K562 (cell line): ENCODE results near the gene TAS2R42. TPM values are rescaled to one million over a fixed set of nuclear protein-coding genes. Genes with fewer than 3 reads are reported as not detected.

Experiments used
- ATAC-seq: fragments of 200-7000 bp; cut with Tn5 transposase; 3 replicates; pipeline ENCODE4 v1.9.1; 2020; ENCODE audit warnings: moderate library complexity
- BruUV-seq: library from RNA; stranded (reverse); fragments of 400-500 nt; replicated peaks from 2 replicates; lab custom pipeline; 2021; lab: Mats Ljungman, UMichigan
- CTCF ChIA-PET: fragments of 300-600 bp; formaldehyde crosslinking; extraction: SDS; loops from one replicate; lab custom pipeline; 2021; ENCODE audit warnings: low intra/inter-chr PET ratio; lab: Yijun Ruan, JAX
- POLR2A ChIA-PET: fragments of 300-600, 350-650 bp; sonication (Branson Sonifier 250); formaldehyde crosslinking; extraction: SDS; loops from one replicate; lab custom pipeline; 2021; ENCODE audit warnings: antibody characterized with exemption, inconsistent platforms; lab: Yijun Ruan, JAX
- DNase-seq, 4 experiments: peaks; one replicate each; pipeline versions ENCODE4 v3.0.0 to v3.0.0-alpha.2; 2011 to 2018; ENCODE audit warnings: low spot score in 3 of 4, mixed read lengths in 3 of 4; ENCODE audit errors: extremely low read depth in 1 of 4
- FAIRE-seq: peaks from 2 replicates; lab custom pipeline; 2011; peaks lifted over from hg19 to GRCh38; lab: Jason Lieb, UNC
- H2AFZ ChIP-seq: 2 replicates; pipeline ENCODE4 v1.6.0; 2011; ENCODE audit warnings: low read depth, low read length, control low read depth, inconsistent platforms
- H3K27ac ChIP-seq: fragments of 200-600 bp; 3 replicates; pipeline ENCODE4 v1.8.0; 2011; ENCODE audit warnings: low read depth, mild to moderate bottlenecking, control low read depth, inconsistent platforms, low read length, moderate library complexity, mixed read lengths; ENCODE audit errors: extremely low read depth
- H3K27me3 ChIP-seq, 2 experiments: fragments of 300-600 bp in 1 of 2; 2 replicates in 1 of 2; 3 replicates in 1 of 2; pipeline versions ENCODE4 v1.6.0 to v1.8.0; 2011; ENCODE audit warnings: inconsistent platforms in 2 of 2, low read length in 2 of 2, mild to moderate bottlenecking in 1 of 2, mixed read lengths in 1 of 2, moderate library complexity in 1 of 2; ENCODE audit not compliant: control insufficient read depth in 2 of 2, insufficient read depth in 2 of 2
- H3K36me3 ChIP-seq: fragments of 300-600 bp; 3 replicates; pipeline ENCODE4 v1.8.0; 2011; ENCODE audit warnings: mild to moderate bottlenecking, low read length, inconsistent platforms; ENCODE audit not compliant: control insufficient read depth, insufficient read depth
- H3K4me1 ChIP-seq, 2 experiments: fragments of 200-600 bp in 1 of 2; replicated peaks in 1 of 2; 2 replicates in 1 of 2; 3 replicates in 1 of 2; pipeline versions ENCODE4 v1.5.1 to v1.8.0; 2011; ENCODE audit warnings: inconsistent platforms in 2 of 2, low read length in 2 of 2, mild to moderate bottlenecking in 1 of 2, mixed read lengths in 1 of 2, moderate library complexity in 1 of 2; ENCODE audit not compliant: control insufficient read depth in 2 of 2, insufficient read depth in 2 of 2
- H3K4me2 ChIP-seq: 2 replicates; pipeline ENCODE4 v1.6.1; 2011; ENCODE audit warnings: low read length, control low read depth, inconsistent platforms, mixed read lengths; ENCODE audit not compliant: insufficient read depth
- H3K4me3 ChIP-seq: fragments of 200-600 bp; sonication (generic), shearing (Covaris generic); 2 replicates; pipeline ENCODE4 v1.5.1; 2016; ENCODE audit warnings: control low read depth, inconsistent platforms
- H3K79me2 ChIP-seq: fragments of 200-600 bp; 3 replicates; pipeline ENCODE4 v1.8.0; 2011; ENCODE audit warnings: low read length, inconsistent platforms; ENCODE audit not compliant: control insufficient read depth, insufficient read depth
- H3K9ac ChIP-seq, 2 experiments: 2 replicates each; pipeline versions ENCODE4 v1.6.0 to v1.6.1; 2011; ENCODE audit warnings: low read depth in 2 of 2, low read length in 2 of 2, control low read depth in 1 of 2, inconsistent platforms in 1 of 2, mild to moderate bottlenecking in 1 of 2, mixed read lengths in 1 of 2; ENCODE audit not compliant: insufficient read depth in 1 of 2
- H3K9me1 ChIP-seq: one replicate; pipeline ENCODE4 v1.6.0; 2011; ENCODE audit warnings: inconsistent platforms, mild to moderate bottlenecking, low read length, moderate library complexity; ENCODE audit not compliant: control insufficient read depth, insufficient read depth
- H3K9me3 ChIP-seq: replicated peaks from 2 replicates; pipeline ENCODE4 v1.5.1; 2011; ENCODE audit warnings: low read depth, low read length, inconsistent platforms; ENCODE audit not compliant: control insufficient read depth, insufficient read depth
- H4K20me1 ChIP-seq: replicated peaks from 2 replicates; pipeline ENCODE4 v1.6.1; 2011; ENCODE audit warnings: low read length, inconsistent platforms, mixed read lengths; ENCODE audit not compliant: control insufficient read depth, insufficient read depth
- CBFA2T2 ChIP-seq: fragments of 450-650 bp; conservative IDR thresholded peaks from 2 replicates; pipeline ENCODE4 v1.6.1; 2017; ENCODE audit warnings: mild to moderate bottlenecking
- DNMT1 ChIP-seq: fragments of 450-650 bp; IDR thresholded peaks from 2 replicates; pipeline ENCODE4 v1.6.1; 2016; ENCODE audit warnings: antibody characterized with exemption, mild to moderate bottlenecking
- EP300 ChIP-seq: IDR thresholded peaks from 2 replicates; pipeline ENCODE4 v1.6.1; 2012; ENCODE audit warnings: low read length, improper control_type of control experiment
- FIP1L1 ChIP-seq: fragments of 200-400 bp; formaldehyde crosslinking; IDR thresholded peaks from 2 replicates; pipeline ENCODE4 v1.6.1; 2018; ENCODE audit warnings: mild to moderate bottlenecking, low read depth, low read length; ENCODE audit not compliant: poor library complexity, severe bottlenecking
- HNRNPL ChIP-seq: fragments of 200-400 bp; formaldehyde crosslinking; IDR thresholded peaks from 2 replicates; pipeline ENCODE4 v1.6.1; 2017; ENCODE audit warnings: low read depth, mild to moderate bottlenecking, low read length
- MEF2D ChIP-seq: conservative IDR thresholded peaks from 2 replicates; pipeline ENCODE4 v1.6.1; 2016; ENCODE audit warnings: low read depth, missing genetic modification characterization, missing compliant biosample characterization
- NFYB ChIP-seq: IDR thresholded peaks from 2 replicates; pipeline ENCODE4 v1.6.1; 2011; ENCODE audit warnings: mild to moderate bottlenecking, moderate library complexity; ENCODE audit not compliant: insufficient read length; ENCODE audit errors: extremely low read depth
- PHB ChIP-seq: fragments of 250-450 bp; sonication (Bioruptor Pico); IDR thresholded peaks from 2 replicates; pipeline ENCODE4 v1.5.0; 2021
- SIRT6 ChIP-seq: IDR thresholded peaks from one replicate; pipeline ENCODE4 v1.6.1; 2012; ENCODE audit warnings: low read depth, mild to moderate bottlenecking, control low read depth, inconsistent platforms, low read length, moderate library complexity
- SNIP1 ChIP-seq: fragments of 450-650 bp; IDR thresholded peaks from 2 replicates; pipeline ENCODE4 v1.7.1; 2017; ENCODE audit warnings: low read depth, mild to moderate bottlenecking
- STAG1 ChIP-seq: sonication (generic); formaldehyde crosslinking; IDR thresholded peaks from 2 replicates; pipeline ENCODE4 v1.5.0; 2020; ENCODE audit warnings: missing genetic modification reagents, borderline replicate concordance
- TAF1 ChIP-seq: IDR thresholded peaks from 2 replicates; pipeline ENCODE4 v1.6.1; 2011; ENCODE audit warnings: mild to moderate bottlenecking, low read length, moderate library complexity; ENCODE audit not compliant: insufficient read depth, control insufficient read depth, severe bottlenecking; ENCODE audit errors: extremely low read depth
- THRAP3 ChIP-seq: fragments of 450-650 bp; IDR thresholded peaks from 2 replicates; pipeline ENCODE4 v1.6.1; 2016; ENCODE audit warnings: mild to moderate bottlenecking, inconsistent platforms, borderline replicate concordance
- TOE1 ChIP-seq, 2 experiments: fragments of 450-650 bp in 1 of 2; sonication (generic) in 1 of 2; formaldehyde crosslinking in 1 of 2; IDR thresholded peaks; 2 replicates each; pipeline versions ENCODE4 v1.7.1 to v1.8.0; 2016 to 2022; ENCODE audit warnings: borderline replicate concordance in 2 of 2, mild to moderate bottlenecking in 2 of 2, antibody characterized with exemption in 1 of 2, inconsistent platforms in 1 of 2, low read depth in 1 of 2, missing genetic modification reagents in 1 of 2, moderate library complexity in 1 of 2
- ZNF354B ChIP-seq: fragments of 250-450 bp; sonication (Bioruptor Pico); IDR thresholded peaks from 2 replicates; pipeline ENCODE4 v1.4.0; 2020
- ZNF75A ChIP-seq: fragments of 450-650 bp; formaldehyde crosslinking; IDR thresholded peaks from 2 replicates; pipeline ENCODE4 v1.4.0; 2020; ENCODE audit warnings: mild to moderate bottlenecking
- WGBS: fragments of 100-300 bp; shearing (Covaris generic); methylation state at CpG from one replicate; pipeline ENCODE4 v1.1.6; 2016; ENCODE audit warnings: low coverage, mixed read lengths; ENCODE audit not compliant: insufficient coverage; ENCODE audit errors: missing lambda C conversion rate; 5-methylcytosine and 5-hydroxymethylcytosine counted together
- in situ Hi-C: fragments of 300-500 bp; cut with MboI; formaldehyde crosslinking; loops from 4 replicates; pipeline ENCODE4 v1.15.0; 2018; ENCODE audit warnings: inconsistent platforms, mixed read lengths
- intact Hi-C: fragments of 100-400 bp; cut with micrococcal nuclease; formaldehyde crosslinking; loops from 2 replicates; pipeline ENCODE4 v1.14.2; 2022
- polyA plus RNA-seq, 8 experiments: library from polyadenylated mRNA; depleted of rRNA in 4 of 8; stranded (reverse) in 5 of 8; unstranded in 3 of 8; fragments of >200 nt; fragmentation: Nextera tagmentation in 2 of 8; fragmentation: Illumina TruSeq in 1 of 8; extraction: Ambion mirVana in 2 of 8; extraction: Trizol in 1 of 8; gene quantifications; 2 replicates each; pipeline versions ENCODE4 v1.2.1 to v1.2.3, GENCODE V29; 2011 to 2014; ENCODE audit warnings: inconsistent platforms in 1 of 8, missing spikeins in 1 of 8
- total RNA-seq, 7 experiments: library from RNA; depleted of rRNA in 6 of 7; stranded (reverse); fragments of >200 nt in 6 of 7; fragmentation: Illumina TruSeq in 2 of 7; extraction: Trizol in 2 of 7; gene quantifications; 2 replicates each; pipeline versions ENCODE4 v1.2.1 to v1.2.3, GENCODE V29; 2011 to 2021; ENCODE audit warnings: low replicate concordance in 1 of 7
- TF ChIP-seq, protein P1 (sequence below): fragments of 450-650 bp; formaldehyde crosslinking; IDR thresholded peaks from 2 replicates; pipeline ENCODE4 v1.4.0; 2020; ENCODE audit warnings: mild to moderate bottlenecking, mixed read lengths
- TF ChIP-seq, protein P2 (sequence below): fragments of 450-650 bp; IDR thresholded peaks from 2 replicates; pipeline ENCODE4 v1.6.1; 2014; ENCODE audit warnings: low read depth, mild to moderate bottlenecking, moderate library complexity, borderline replicate concordance
- TF ChIP-seq, protein P3 (sequence below): IDR thresholded peaks from 2 replicates; pipeline ENCODE4 v1.6.1; 2011; ENCODE audit warnings: borderline replicate concordance, low read depth, mild to moderate bottlenecking, moderate library complexity, low read length; ENCODE audit not compliant: insufficient read depth, poor library complexity, severe bottlenecking

The TAS2R42 gene
- total and polyA plus RNA-seq, 9 of the 15 experiments (the other 6 are each of a cell fraction or from before 2014, with no cell fraction given): not detected

- H3K79me2 ChIP-seq: peaks cover 57% of the 10 kb centered on the region
- no peak for ATAC-seq
- no peaks in the 10 kb centered on the region for H4K20me1 ChIP-seq
- in situ Hi-C loops: no loop called here
- ChIA-PET CTCF (no interaction called here), POLR2A (no interaction called here)
- no peak overlapping the region for H3K4me3 ChIP-seq
- DNase-seq: no peak
- BruUV-seq: no TSS peak
- intact Hi-C loops: no loop called here
- peaks cover 4% of the 10 kb centered on the region; the same call in 2 of the 3 replicates for H3K36me3 ChIP-seq
- TF ChIP-seq SNIP1 (no peak), PHB (CRISPR knock-in tag) (no peak), EP300 (no peak), THRAP3 (no peak), ZNF354B (CRISPR knock-in tag) (no peak), NFYB (no peak), STAG1 (no peak), HNRNPL (no peak), TOE1 (IDR thresholded peaks at IDR 0.05; ENCODE audit: borderline replicate concordance) (no peak), TOE1 (CRISPR knock-in tag; IDR thresholded peaks at IDR 0.05; ENCODE audit: borderline replicate concordance, low read depth) (no peak), CBFA2T2 (no peak), TAF1 (no peak), DNMT1 (no peak), MEF2D (no peak), ZNF75A (CRISPR knock-in tag) (no peak), SIRT6 (no peak), FIP1L1 (no peak)
- TF ChIP-seq, protein P1, sequence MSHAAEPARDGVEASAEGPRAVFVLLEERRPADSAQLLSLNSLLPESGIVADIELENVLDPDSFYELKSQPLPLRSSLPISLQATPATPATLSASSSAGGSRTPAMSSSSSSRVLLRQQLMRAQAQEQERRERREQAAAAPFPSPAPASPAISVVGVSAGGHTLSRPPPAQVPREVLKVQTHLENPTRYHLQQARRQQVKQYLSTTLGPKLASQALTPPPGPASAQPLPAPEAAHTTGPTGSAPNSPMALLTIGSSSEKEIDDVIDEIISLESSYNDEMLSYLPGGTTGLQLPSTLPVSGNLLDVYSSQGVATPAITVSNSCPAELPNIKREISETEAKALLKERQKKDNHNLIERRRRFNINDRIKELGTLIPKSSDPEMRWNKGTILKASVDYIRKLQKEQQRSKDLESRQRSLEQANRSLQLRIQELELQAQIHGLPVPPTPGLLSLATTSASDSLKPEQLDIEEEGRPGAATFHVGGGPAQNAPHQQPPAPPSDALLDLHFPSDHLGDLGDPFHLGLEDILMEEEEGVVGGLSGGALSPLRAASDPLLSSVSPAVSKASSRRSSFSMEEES (CRISPR knock-in tag): no peak
- TF ChIP-seq, protein P2, sequence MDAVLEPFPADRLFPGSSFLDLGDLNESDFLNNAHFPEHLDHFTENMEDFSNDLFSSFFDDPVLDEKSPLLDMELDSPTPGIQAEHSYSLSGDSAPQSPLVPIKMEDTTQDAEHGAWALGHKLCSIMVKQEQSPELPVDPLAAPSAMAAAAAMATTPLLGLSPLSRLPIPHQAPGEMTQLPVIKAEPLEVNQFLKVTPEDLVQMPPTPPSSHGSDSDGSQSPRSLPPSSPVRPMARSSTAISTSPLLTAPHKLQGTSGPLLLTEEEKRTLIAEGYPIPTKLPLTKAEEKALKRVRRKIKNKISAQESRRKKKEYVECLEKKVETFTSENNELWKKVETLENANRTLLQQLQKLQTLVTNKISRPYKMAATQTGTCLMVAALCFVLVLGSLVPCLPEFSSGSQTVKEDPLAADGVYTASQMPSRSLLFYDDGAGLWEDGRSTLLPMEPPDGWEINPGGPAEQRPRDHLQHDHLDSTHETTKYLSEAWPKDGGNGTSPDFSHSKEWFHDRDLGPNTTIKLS: no peak
- TF ChIP-seq, protein P3, sequence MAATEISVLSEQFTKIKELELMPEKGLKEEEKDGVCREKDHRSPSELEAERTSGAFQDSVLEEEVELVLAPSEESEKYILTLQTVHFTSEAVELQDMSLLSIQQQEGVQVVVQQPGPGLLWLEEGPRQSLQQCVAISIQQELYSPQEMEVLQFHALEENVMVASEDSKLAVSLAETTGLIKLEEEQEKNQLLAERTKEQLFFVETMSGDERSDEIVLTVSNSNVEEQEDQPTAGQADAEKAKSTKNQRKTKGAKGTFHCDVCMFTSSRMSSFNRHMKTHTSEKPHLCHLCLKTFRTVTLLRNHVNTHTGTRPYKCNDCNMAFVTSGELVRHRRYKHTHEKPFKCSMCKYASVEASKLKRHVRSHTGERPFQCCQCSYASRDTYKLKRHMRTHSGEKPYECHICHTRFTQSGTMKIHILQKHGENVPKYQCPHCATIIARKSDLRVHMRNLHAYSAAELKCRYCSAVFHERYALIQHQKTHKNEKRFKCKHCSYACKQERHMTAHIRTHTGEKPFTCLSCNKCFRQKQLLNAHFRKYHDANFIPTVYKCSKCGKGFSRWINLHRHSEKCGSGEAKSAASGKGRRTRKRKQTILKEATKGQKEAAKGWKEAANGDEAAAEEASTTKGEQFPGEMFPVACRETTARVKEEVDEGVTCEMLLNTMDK: no peak
- no peaks in the 10 kb centered on the region for H3K9me1 ChIP-seq
- no peak overlapping the region for H3K4me2 ChIP-seq
- H3K9me3 ChIP-seq: no peaks in the 10 kb centered on the region
- no peaks in the 10 kb centered on the region for H3K4me1 ChIP-seq
- no peaks in the 10 kb centered on the region for H3K27me3 ChIP-seq
- no peak overlapping the region for H3K27ac ChIP-seq
- no peak overlapping the region for H2AFZ ChIP-seq
- WGBS: 41% methylated on average over 2 of the region's 2 CpGs
- no peak overlapping the region for H3K9ac ChIP-seq
- FAIRE-seq: no peak
Observed at GRCh38 chr12:11136075-11136474, 50.7 kb downstream of the TAS2R42 start.
